HPDE6-E6E7 (cell line): Measurements from ENCODE around the gene KDM1A.
A peak's percentile ranks its signal among the peaks of the same experiment; 100 is the strongest.

Experiments used
- DNase-seq: peaks from one replicate; pipeline ENCODE4 v3.0.0; 2011; ENCODE audit warnings: missing footprints; ENCODE audit errors: extremely low spot score

KDM1A gene

DNA sequence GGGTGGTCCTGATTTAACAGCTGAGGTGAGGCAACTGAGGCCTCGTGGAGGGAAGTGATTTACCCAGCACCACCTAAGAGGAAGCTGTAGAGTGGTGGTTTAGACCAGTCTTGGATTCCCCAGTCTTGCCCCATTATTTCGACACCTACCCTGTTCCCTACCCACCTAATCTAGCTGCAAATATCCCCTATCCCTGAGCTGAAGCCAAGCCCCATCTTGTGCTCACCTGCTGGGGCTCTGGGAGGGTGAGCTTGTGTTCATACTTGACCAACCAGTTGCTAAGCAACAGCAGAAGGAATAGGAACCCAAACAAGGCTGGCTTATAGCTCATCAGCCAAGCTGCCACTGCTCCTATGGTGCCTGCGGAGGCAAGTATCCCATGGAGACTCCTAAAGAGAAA is 5.6 kb upstream of the KDM1A start:
- DNase-seq, result peak; percentile 40

DNA sequence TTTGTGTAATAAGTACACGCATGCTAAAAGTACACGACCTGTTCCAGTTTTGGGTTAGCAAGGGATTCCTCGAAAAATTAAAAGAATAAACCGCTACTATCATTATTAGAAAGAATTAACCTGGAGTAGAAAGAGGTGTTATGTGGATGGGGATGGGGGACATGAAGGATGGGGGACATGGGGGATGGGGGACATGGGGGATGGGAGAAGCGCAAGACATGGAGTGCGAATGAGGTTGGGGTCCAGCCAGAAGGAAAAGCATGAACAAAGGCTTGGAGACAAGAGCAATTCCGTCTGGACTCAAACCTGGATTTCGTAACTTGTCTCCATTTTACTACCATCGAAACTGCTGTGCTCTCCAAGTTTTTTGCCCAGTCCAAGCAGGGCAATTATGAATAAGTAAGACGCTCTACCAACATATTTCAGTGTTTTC is 591 bp upstream of the KDM1A start:
- DNase-seq, result peak; percentile 15

DNA sequence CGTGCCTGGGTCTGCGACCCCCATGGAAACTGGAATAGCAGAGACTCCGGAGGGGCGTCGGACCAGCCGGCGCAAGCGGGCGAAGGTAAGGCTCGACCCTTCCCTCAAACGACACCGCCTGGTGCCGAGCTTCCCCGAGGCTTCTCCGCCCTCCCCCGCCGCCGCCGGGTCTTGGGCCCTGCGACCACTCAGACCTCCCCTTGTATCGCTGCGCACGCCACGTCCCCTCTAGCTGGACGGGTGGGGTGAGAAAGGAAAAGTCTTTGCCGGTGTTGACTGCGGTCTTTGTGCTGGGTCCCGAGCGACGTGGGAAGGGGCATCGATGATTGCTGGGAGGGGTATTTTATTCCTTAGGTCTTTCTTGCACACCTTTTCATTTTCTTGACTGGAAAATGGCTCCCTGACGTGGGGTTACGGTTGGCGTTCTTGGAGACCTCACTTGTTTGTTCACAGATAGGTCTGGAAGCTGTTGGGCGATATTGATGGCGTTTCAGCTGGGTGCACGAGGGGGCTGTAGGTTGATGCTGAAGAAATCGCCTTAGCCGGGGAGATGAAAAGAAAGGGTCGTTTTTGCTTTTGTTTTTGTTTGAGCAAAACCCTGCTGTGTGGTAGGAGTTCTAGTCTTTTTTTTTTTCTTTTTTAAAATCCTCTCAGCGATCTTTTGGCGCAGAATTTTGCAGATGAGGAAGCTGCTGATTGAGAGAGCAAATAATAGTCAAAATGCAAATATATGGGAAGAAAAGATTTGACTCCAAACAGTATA is 776 bp downstream of the KDM1A start:
- peak; percentile 17 for DNase-seq

DNA sequence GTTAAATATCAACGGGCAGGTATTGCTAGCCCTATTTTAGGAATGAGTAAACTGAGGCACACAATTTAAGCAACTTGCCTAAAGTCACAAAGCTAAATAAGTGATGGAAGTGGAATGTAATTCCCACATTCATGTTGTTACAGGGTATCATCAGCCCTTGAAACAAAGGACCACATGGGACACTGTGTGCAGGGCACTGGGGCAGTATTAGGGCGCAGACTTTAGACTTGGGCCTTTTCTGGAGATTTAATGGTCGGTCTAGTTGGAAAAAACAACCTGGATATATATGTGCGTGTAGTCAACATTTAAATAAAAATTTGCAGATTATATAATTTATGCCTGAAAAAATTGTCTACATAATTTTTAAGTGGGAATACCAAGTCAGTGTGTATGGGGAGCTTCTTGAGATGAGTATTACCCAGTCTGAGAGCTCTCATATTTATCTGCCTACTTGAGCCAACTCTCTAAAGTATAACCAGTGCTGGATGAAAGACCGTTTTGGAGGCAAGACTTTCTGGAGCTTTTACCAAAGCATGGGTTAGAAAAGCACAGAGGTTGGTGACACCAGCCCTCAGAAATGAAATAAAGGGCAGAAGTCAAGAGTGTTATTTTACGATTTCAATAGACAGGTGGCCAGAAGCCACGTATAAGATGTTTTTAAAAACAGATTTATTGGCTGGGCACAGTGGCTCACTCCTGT is 1.6 kb downstream of the KDM1A start:
- no peak for DNase-seq

DNA sequence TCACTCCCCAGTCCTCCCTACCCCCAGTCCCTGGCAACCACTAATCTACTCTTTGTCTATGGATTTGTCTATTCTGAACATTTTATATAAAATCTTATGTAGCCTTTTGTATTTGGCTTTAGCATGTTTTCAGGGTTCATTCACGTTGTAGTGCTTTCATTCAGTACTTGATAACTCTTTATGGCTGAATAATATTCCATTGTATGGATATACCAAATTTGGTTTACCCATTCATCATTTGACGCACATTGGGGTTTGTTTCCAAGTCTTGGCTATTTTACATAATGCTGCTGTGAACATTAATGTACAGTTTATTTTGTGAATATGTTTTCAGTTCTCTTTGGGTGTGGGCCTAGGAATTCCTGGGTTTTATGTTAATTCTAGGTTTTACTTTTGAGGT is 2.6 kb downstream of the KDM1A start:
- DNase-seq, result no peak

DNA sequence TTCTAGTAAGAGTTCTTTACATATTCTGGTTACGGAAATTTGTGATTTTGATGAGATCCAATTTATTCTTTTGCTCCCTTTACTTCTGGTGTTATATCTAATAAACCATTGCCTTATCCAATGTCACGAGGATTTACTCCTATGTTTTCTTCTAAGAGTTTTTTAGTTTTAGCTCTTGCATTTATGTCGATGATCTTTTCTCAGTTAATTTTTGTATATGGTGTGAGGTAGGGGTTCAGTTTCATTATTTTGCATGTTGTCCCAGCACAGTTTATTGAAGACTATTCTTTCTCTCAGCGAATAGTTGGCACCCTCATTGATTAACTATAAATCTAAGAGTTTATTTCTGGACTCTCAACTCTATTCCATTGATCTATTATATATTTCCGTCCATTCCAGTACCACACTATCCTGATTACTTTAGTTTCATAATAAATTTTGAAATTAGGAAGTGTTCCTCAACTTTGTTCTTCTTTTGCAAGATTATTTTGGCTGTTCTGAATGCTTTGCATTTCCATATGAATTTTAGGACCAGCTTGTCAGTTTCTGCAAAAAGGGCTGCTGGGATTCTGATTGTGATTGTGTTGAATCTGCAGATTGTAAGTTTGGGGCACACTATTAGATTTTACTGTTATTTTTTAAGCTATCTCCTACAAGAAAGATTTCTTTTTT is 4.0 kb downstream of the KDM1A start:
- no peak for DNase-seq

DNA sequence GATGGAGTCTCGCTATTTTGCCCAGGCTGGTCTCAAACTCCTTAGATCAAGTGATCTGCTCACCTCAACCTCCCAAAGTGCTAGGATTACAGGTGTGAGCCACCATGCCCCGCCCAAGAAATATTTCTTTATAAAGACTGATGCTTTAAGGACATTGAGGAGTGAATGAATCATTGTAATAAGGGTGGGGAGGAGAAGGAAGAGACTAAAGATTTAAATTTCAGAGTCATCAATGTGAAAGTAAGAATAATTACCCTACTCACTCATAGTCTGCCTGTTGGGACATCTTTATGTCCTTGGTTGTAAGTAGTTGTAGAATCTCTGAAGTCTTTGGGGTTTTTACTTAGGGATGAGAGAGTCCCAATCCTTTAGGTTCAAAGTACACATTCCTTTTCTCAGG is 7.3 kb downstream of the KDM1A start:
- DNase-seq, result peak; percentile 20

DNA sequence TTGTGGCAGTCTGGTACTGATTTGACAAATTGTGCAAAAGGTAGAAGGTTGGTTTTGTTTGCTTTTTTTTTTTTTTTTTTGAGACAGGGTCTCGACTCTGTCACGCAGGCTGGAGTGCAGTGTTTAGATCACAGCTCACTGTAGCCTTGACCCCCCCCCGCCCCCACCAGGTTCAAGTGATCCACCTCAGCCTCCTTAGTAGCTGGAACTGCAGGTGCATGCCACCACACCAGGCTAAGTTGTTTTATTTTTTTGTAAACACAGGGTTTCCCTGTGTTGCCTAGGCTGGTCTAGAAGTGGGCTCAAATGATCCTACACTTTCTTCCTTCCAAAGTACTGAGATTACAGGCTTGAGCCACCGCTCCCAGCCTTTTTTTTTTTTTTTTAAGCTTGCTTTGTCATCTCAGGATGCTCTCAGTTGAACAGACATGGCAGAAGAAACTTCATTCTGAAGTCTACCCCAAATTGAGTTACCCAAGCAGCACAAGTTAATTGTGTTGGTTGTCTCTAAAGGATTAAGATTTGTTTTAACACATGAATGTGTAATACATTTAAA is 8.2 kb downstream of the KDM1A start:
- DNase-seq, result no peak

DNA sequence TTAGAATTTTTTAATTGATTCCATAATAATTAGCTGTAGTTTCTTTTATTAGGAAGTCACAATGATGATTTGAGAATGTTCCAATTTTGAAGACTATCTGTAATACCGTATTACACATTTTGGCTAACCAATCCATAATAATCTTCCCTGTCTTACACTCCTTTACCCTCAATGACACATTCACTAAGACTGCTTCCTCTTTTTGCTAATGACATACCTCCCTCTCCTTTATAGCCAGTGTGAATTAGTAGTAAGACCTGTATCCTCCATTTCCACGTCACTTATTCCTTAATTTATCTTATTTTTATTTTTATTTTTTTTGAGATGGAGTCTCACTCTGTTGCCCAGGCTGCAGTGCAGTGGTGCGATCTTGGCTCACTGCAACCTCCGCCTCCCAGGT is 10.1 kb downstream of the KDM1A start:
- DNase-seq, result no peak

DNA sequence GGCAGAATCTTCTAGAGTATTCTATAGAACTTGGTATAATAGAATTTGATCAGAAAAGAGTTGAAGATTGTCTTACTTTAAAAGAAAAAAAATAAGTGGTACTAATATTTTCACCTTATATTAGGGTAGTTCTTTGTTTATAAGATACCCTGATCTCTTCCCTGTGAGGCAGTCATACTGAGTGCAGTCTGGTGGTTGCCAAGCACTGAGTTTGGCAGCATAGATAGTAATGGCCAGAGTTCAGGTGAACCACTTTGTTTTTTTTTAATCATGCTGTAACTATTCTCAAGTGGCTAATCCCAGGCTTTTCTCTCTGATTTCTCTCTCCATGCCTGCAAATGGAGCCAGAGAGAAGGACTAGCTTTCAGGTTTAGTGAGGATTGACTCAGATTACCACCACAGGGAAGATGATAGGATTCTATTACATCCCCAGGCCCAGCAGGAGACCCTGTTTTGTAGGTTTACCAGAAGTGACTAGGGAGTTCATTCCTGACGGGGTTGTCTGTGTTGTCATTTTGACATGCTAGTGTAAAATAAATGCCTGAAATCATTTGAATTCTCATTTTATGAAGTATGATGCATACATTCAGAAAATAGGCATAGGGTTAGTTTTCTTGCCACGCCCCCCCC is 16.7 kb downstream of the KDM1A start:
- DNase-seq, result no peak

DNA sequence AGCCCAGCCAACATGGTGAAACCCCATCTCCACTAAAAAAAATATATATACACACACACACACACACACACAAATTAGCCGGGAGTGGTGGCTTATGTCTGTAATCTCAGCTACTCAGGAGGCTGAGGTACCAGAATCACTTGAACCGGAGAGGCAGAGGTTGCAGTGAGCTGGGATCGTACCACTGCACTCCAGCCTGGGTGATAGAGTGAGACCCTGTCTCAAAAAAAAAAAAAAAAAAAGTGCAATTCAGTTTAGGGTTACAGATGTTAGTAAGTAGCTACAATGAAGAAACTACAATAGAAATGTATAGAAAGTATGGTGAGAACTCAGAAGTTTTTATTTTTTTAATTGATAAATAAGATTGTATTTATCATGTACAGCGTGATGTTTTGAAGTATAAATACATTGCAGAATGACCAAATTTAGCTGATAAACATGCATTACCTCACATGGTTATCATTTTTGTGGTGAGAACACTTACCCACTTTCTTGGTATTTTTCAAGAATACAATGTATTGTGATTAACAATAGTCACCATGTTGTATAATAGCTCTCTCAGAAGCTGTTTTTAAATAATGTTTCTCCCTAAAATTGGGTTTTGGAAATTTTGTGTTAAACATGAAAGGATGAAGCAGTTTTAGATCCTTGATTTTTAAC is 17.9 kb downstream of the KDM1A start:
- DNase-seq, result no peak

DNA sequence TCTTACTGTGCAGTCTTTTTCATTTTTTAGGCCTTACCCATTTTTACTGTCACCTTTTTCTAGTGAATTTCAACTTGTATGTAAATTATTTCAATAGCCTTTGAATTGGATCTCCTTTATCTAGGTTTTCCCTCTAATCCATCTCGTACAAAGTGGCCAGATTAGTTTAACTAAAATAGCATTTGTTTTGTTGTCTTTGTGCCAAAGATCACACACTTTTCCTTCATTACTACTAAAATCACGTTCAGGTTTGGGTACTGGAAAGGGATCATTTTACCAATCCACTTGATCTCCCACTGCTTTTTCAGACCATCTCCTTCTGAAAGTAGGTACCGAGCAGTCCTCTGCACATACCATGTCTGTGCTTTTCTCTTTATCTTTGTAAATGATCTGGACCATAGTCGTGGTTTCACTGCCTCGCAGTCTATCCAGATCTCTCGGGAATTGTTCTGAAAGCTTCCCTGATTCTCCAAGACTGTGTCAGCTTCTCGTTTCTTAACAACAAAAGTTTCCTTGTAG is 20.1 kb downstream of the KDM1A start:
- DNase-seq, result no peak

DNA sequence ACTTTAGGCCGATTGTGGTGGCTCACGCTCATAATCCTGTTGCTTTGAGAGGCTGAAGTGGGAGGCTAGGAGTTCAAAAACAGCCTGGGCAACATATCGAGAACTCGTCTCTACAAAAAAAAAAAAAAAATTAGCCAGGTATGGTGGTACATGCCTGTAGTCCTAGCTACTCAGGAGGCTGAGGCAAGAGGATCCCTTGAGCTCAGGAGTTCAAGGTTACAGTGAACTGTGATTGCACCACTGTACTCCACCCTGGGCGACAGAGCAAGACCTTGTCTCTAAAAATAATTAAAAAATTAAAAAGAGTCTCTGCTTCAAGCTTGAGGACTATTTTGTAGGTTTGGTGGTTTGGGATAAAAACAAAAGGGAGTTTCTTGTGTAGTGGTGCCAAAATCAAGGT is 21.2 kb downstream of the KDM1A start:
- no peak for DNase-seq

DNA sequence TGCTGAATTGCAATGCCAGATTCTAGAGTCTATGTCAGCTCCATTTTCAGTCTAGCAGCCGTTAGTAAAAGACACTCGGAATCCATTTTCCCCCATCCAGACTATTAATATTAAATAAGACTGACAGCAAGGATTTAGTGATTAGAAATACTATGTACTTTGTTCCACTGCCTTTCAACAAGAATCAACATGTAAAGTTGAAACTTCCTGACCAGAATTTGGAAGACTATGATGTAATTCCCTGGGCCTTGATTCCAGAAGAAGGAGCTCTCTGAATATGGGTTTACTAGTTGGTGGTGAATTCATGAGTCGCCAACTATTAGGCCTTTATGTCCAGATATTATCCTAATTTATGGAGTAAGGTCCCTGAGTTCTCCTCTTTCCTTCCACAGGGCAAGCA is 24.8 kb downstream of the KDM1A start:
- no peak for DNase-seq

DNA sequence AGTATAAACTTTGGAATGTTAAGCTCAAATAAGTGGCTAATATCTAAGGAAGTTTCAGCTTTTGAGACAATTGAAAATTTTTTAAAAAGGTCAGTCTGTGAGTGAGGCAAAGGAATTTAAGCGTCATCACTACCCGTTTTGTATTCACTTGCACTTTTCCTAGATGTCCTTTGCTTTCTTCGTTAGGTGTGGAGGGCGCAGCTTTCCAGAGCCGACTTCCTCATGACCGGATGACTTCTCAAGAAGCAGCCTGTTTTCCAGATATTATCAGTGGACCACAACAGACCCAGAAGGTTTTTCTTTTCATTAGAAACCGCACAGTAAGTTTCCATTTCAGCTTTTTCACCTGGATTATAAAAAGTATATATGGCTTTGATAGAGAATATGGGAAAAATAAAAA is 30.9 kb downstream of the KDM1A start:
- DNase-seq, result no peak

DNA sequence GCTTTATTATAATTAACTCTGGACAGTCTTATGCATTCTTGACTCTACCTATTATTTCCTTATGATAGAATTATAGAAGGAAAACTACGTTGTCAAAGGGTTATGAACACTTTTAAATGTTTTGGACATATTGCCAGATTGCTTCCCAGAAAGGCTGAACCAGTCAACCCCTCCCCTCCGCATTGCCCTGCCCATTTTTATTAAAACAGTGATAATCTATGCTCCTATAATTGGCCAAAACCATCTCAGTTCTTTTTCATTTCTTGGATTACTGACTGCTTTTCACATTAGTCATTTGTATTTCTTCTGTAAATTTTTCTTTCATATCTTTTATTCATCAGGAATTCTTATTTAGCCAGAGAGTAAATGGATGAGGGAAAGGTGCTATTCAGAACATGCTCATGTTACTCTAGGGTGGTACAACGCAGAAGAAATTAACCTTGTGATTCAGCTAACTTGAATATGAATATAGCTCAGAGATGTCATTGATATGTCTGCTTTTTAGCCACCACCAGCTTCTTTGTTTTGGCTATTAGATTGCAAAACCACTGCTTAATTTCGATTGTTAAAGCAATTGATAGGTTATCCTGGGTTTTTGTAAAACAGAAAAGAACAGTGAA is 32.1 kb downstream of the KDM1A start:
- DNase-seq, result no peak

DNA sequence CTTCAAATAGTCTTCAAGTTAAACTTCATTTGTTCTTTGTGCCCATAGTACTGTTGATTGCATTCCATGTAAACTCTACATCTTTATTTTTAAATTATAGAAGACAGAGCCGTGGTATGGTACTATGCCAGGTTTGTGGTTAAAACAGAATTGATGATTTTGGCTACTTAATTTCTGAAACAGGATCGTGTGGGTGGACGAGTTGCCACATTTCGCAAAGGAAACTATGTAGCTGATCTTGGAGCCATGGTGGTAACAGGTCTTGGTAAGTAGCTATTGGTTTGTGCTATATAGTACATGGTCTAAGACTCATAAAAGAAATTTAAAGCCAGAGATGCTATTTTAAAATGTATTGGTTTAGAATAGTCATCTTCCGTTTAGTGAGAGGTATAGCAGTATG is 38.0 kb downstream of the KDM1A start:
- no peak for DNase-seq

DNA sequence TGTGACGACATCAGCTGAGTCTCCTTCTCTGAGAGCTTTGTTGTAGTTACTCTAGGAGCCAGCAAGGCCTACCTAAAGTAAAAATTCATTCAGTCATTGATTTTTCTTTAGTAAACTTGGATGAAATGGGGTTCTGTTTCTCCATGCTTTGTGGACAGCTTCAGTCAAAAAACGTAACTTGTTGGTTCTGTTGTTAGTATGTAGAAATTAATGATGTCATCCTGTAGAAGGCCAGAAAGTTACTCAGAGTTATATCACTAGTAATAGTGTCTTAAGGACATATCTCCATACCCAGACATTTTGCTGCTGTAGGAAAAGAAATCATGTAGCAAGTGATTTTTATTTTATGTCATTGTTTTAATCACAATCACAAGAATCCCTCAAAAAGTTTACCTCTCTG is 43.0 kb downstream of the KDM1A start:
- no peak for DNase-seq

DNA sequence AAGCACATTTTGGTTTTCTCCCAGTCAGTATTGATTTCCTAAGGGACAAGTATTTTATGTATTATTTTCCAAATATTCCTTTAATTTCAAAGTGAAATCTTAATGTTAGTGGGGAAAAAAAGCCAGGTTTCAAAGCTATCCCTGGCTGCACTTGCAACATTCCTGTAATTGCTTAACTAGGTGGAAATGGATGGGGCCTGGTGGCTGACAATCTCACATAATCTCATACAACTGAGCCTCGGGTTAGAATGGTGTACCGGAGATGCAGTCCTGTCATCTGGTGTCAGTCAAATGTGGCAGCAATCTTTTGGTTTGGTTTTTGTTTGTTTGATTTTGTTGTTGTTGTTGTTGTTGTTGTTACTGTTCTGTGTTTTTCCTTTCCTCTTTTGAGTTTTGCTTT is 46.1 kb downstream of the KDM1A start:
- no peak for DNase-seq

DNA sequence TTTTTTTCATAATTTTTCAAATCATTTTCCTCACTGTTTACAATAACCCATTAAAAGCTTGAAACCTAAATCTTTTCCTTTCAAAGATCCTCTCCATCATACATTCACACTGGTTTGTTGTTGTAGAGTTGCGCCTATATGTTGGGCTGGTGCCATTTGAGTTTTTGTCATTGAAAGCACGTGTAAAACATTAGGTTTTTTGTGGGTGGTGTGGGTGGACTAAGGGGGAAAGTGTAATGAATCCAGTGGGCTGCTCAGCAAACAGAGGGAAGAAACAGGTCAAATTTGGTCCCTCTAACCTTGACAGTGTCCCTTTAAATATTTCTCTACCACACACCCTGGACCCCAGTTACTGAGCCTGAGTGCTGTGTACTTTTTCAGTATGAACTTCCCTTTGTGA is 46.8 kb downstream of the KDM1A start:
- DNase-seq, result no peak

DNA sequence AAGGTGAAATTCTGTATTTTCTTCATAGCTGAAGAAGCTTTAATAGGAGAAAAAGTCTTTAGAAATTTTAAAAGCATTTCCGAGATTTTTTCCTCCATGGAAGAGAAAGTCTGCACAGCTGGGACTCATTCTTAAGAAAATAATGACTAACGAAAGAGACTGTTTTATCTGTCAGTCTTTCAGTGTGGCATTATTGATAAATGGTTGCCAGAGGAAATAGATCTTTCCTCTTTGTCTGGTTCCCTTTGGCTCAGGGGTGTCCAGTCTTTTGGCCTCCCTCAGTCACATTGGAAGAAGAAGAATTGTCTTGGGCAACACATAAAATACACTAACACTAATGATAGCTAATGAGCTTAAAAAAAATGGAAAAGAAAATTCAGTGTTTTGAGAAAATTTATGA is 49.9 kb downstream of the KDM1A start:
- DNase-seq, result no peak
